Stomach (tissue), 9 donors: ENCODE measurements around the gene RELN. TPM values are rescaled to one million over a fixed set of nuclear protein-coding genes. Genes with fewer than 3 reads are reported as not detected.

Experiments used
- DNase-seq, 2 donors: peaks; one replicate each; pipeline versions ENCODE4 v3.0.0 to v3.0.0-alpha.2; 2013 to 2019
- H3K27ac ChIP-seq, 5 donors: fragments of 200-600 bp in 4 of 5; sonication (generic) in 4 of 5; one replicate each; pipeline ENCODE4 v1.5.1; 2013 to 2019; ENCODE audit warnings: mild to moderate bottlenecking in 1 of 5, moderate library complexity in 1 of 5
- H3K27me3 ChIP-seq, 3 donors: fragments of 200-600 bp; sonication (generic); one replicate each; pipeline ENCODE4 v1.5.1; 2017 to 2019; ENCODE audit warnings: mixed run types in 1 of 3
- H3K36me3 ChIP-seq, 4 donors: fragments of 200-600 bp; sonication (generic); 1 replicate in 3 of 4; 2 replicates in 1 of 4; pipeline ENCODE4 v1.5.1; 2016 to 2019
- H3K4me1 ChIP-seq, 4 donors: fragments of 200-600 bp; sonication (generic); one replicate each; pipeline ENCODE4 v1.5.1; 2016 to 2019
- H3K4me3 ChIP-seq, 4 donors: fragments of 200-600 bp; sonication (generic) in 3 of 4; one replicate each; pipeline ENCODE4 v1.5.1; 2016 to 2019; ENCODE audit warnings: mild to moderate bottlenecking in 1 of 4
- H3K9me3 ChIP-seq, 4 donors: fragments of 200-600 bp; sonication (generic); one replicate each; pipeline ENCODE4 v1.5.1; 2016 to 2019
- CTCF ChIP-seq, 7 experiments: fragments of 450-650 bp in 4 of 7; fragments of 200-600 bp in 3 of 7; sonication (generic) in 3 of 7; IDR thresholded peaks; one replicate each; pipeline ENCODE4 v1.5.1; 2016 to 2019; ENCODE audit warnings: antibody characterized with exemption in 7 of 7, control low read depth in 2 of 7, mild to moderate bottlenecking in 1 of 7
- EP300 ChIP-seq: sonication (generic); formaldehyde crosslinking; IDR thresholded peaks from one replicate; pipeline ENCODE4 v1.6.1; 2017; ENCODE audit warnings: antibody characterized with exemption
- POLR2A ChIP-seq, 4 donors: fragments of 450-650 bp; IDR thresholded peaks; one replicate each; pipeline ENCODE4 v1.6.1; 2016; ENCODE audit warnings: antibody characterized with exemption in 4 of 4, control low read depth in 2 of 4, mild to moderate bottlenecking in 1 of 4, moderate library complexity in 1 of 4
- POLR2AphosphoS5 ChIP-seq, 3 donors: sonication (generic); formaldehyde crosslinking; IDR thresholded peaks; one replicate each; pipeline ENCODE4 v1.6.1; 2016; ENCODE audit warnings: antibody characterized with exemption in 3 of 3
- WGBS, 5 donors: extraction: QIAGEN DNeasy Blood & Tissue Kit in 3 of 5; methylation state at CpG; one replicate each; pipeline versions ENCODE4 v1.1.5 to v1.1.7; 2013 to 2018; 5-methylcytosine and 5-hydroxymethylcytosine counted together
- intact Hi-C: fragments of 100-400 bp; cut with DNase I; formaldehyde crosslinking; loops from one replicate; pipeline ENCODE4 v1.15.1; 2023; ENCODE audit warnings: low total_unique reads
- polyA plus RNA-seq, 3 donors: library from polyadenylated mRNA; stranded (reverse); fragments of 200-250 nt; gene quantifications; one replicate each; pipeline ENCODE4 v1.2.3, GENCODE V29; 2013
- total RNA-seq, 5 donors: library from RNA; depleted of rRNA; stranded (reverse); fragments of >200 nt; gene quantifications; one replicate each; pipeline versions ENCODE4 v1.1.0 to v1.2.3, GENCODE V29; 2014 to 2016
- donor health status: healthy with polysubstance abuse.
- donor health status: Bipolar disorder and iron deficiency.
- donor health status: healthy.

RELN gene
- total and polyA plus RNA-seq, 8 donors = 0.19 to 14.3 (median 2.2) TPM

- no peak for TF ChIP-seq CTCF (IDR thresholded peaks at IDR 0.05)
- TF ChIP-seq POLR2A (IDR thresholded peaks at IDR 0.05) = no peak
- TF ChIP-seq EP300 = no peak
- no peak for TF ChIP-seq POLR2AphosphoS5 (IDR thresholded peaks at IDR 0.05)
- H3K36me3 ChIP-seq = no peaks in the 10 kb centered on the region
- intact Hi-C loops = no loop called here
- H3K27ac ChIP-seq = no peak overlapping the region
- no peak for DNase-seq
- 12 to 45% (median 23%) methylated on average over 2 of the region's 2 CpGs for WGBS, 5 donors
- no peaks in the 10 kb centered on the region for H3K4me1 ChIP-seq
- H3K9me3 ChIP-seq = no peaks in the 10 kb centered on the region
- H3K27me3 ChIP-seq = peaks cover 0 to 8% (median 0%) of the 10 kb centered on the region in 3 donors
- no peak overlapping the region for H3K4me3 ChIP-seq
Measured at GRCh38 chr7:103981003-103981423, 8.4 kb downstream of the RELN start.

- intact Hi-C loops = no loop called here
- no peak for DNase-seq
- WGBS, 5 donors = 13 to 27% (median 20%) methylated on average over 2 of the region's 2 CpGs
- no peaks in the 10 kb centered on the region for H3K9me3 ChIP-seq
- H3K36me3 ChIP-seq = no peaks in the 10 kb centered on the region
- no peaks in the 10 kb centered on the region for H3K27me3 ChIP-seq
- H3K4me1 ChIP-seq = no peaks in the 10 kb centered on the region
- no peak overlapping the region for H3K4me3 ChIP-seq
- TF ChIP-seq POLR2AphosphoS5 (IDR thresholded peaks at IDR 0.05) = no peak
- no peak for TF ChIP-seq CTCF (IDR thresholded peaks at IDR 0.05)
- no peak for TF ChIP-seq POLR2A (IDR thresholded peaks at IDR 0.05)
- TF ChIP-seq EP300 = no peak
- no peak overlapping the region for H3K27ac ChIP-seq
Measured at GRCh38 chr7:103972779-103973434, 16.6 kb downstream of the RELN start.

- TF ChIP-seq CTCF (IDR thresholded peaks at IDR 0.05) = no peak
- no peak for TF ChIP-seq POLR2A (IDR thresholded peaks at IDR 0.05)
- Histone ChIP-seq H3K4me3 (no peak overlapping the region), H3K4me1 (no peaks in the 10 kb centered on the region), H3K27ac (no peak overlapping the region), H3K9me3 (no peaks in the 10 kb centered on the region), H3K36me3 (no peaks in the 10 kb centered on the region), H3K27me3 (no peaks in the 10 kb centered on the region)
- DNase-seq = no peak
- intact Hi-C loops = no loop called here
Measured at GRCh38 chr7:103967401-103967800, 22.1 kb downstream of the RELN start.

DNA sequence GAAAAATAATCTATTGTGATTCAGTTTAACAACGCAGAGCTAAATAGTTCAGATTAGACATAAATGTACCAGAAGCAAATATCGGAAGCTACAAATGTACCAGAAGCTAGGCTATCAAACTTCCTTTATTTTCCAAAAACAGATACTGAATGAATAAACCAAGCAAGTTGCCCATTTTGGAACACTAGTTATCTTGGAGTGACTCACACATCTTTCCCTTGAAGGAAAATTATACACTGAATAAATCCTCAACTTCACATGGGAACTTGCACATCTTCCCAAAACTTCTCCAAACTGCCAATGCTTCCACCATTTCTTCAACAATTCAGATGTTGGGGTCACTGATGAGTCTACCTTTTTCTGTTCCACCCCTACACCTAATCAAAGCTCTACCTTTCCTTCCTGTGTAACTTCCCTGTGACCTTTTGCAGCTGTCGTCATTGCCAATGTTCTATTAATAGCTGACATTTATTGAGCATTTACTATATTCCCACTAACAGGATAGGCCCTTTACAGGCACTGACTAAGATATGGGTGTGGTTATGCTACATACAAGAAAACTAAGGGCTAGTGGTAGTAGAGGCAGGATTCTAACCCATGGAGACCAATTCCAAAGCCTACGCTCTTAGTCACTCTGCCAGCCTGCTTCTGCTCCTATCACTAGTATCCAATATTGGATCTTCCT is 22.7 kb downstream of the RELN start:
- H3K9me3 ChIP-seq = no peaks in the 10 kb centered on the region
- no peak overlapping the region for H3K4me3 ChIP-seq
- intact Hi-C loops = no loop called here
- no peak for DNase-seq
- H3K27me3 ChIP-seq = no peaks in the 10 kb centered on the region
- H3K4me1 ChIP-seq = no peaks in the 10 kb centered on the region
- 88 to 94% (median 92%) methylated on average over 4 of the region's 4 CpGs for WGBS, 5 donors
- H3K27ac ChIP-seq = no peak overlapping the region
- TF ChIP-seq EP300 (no peak), POLR2AphosphoS5 (IDR thresholded peaks at IDR 0.05) (no peak), CTCF (IDR thresholded peaks at IDR 0.05) (no peak), POLR2A (IDR thresholded peaks at IDR 0.05) (no peak)
- H3K36me3 ChIP-seq = no peaks in the 10 kb centered on the region
